8988T (cell line): ENCODE results near the gene TNFAIP8.

ENCODE experiments used
- DNase-seq: peaks from one replicate; pipeline ENCODE4 v3.0.0; 2011

TNFAIP8 gene

DNA sequence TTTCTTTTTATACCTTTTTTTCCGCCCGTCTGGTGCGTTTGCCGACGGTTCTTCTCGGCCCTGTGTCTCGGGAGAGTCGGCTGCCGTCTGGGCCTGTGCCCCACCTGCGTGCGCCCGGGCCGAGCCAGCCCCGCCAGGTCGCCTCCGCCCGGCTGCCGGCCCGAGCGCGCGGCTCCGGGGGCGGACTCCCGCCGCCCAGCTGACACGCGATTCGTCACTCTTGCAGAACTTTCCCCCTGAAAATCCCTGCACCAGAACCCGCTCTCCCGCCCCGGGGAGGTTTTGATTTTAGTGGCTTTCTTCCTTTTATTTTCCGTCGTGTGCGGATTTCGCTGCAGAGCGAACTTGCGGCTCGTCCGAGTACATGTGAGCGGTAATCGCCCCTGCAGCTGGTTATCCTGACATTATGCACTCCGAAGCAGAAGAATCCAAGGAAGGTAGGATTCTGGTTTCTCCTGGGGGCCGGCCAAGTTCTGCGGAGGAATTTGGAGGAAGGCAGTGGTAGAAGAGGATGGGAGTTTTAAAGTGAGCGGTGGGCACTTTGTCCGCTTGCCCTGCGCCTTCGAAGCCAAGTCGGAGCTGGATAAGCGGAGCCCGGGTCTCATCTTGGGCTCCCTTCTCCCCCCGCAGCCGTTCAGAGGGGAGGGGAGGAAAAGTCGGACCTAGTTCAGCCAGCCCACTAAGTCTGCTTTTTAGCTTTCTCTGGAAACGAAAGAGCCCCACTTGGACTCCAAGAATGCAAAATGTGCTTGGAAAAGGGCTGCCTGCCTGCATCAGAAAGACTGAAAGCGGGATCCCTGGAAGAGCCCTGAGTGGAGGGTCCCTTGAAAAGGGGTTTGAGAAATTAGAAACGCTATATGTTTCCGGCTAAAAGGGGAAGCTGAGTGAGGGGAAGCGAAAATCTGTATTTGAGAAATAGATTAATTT, at the start of gene TNFAIP8:
TNFAIP8 (plus strand) TSS at position 335 of the 927 bp plus-strand sequence; CDS start at position 407, 72 bp downstream.
- DNase-seq = no peak

GRCh38 chr5:119307170-119307569, 48.6 kb upstream of the TNFAIP8 start:
- DNase-seq = no peak

GRCh38 chr5:119309326-119309725, 46.5 kb upstream of the TNFAIP8 start:
- no peak for DNase-seq

- no peak for DNase-seq
These were observed 44.1 kb upstream of the TNFAIP8 start for GRCh38 chr5:119311688-119312087.

- DNase-seq = no peak
These were observed 43.4 kb upstream of the TNFAIP8 start for GRCh38 chr5:119312403-119312802.

DNA sequence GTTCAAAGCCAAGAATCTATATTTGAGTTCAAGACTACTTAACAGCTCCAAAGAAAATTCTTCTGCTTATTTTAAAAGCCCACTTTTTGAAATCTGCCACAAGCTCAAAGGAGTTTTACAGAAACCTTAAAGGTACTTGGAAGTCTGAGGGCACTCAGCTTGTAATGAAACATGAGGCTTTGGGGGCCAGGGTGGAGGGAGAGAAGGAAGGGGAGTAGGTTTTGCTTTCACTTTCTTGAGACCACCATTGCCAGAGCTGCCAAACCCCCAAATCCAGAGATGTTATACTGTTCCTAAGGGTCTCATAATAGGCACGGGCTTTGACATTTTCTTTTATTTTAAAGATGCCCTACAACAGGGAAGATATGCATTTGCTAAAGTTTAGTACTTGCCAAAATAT, 42.6 kb upstream of the TNFAIP8 start:
- no peak for DNase-seq

- DNase-seq = no peak
These were observed 41.9 kb upstream of the TNFAIP8 start for GRCh38 chr5:119313658-119314605.

GRCh38 chr5:119315516-119315949, 40.3 kb upstream of the TNFAIP8 start:
- peak; percentile 26 for DNase-seq

GRCh38 chr5:119316086-119316485, 39.7 kb upstream of the TNFAIP8 start:
- DNase-seq = no peak

GRCh38 chr5:119316906-119317305, 38.9 kb upstream of the TNFAIP8 start:
- no peak for DNase-seq

DNA sequence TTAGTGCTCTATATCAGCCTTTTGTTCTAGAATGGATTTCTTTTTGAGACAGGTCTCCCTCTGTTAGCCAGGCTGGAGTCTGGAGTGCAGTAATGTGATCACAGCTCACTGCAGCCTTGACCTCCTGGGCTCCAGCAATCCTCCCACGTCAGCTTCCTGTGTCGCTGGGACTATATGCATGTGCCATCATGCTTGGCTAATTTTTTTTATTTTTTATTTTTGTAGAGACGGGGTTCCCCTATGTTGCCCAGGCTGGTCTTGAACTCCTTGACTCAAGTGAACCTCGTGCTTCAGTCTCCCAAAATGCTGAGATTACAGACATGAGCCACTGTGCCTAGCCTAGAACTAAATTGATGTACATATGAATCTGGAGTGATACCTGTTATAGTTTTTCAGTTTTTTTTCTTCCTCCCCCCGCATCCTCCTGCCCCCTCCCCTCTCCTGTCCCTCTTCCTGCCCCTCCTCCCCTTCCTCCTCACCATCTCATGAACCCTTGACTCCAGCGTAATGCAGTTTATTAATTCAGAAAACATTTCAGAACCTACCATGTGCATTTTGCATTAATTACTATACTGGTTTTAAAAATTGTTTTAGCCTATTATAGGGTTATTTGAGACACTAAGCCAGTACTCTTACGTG, 37.4 kb upstream of the TNFAIP8 start:
- DNase-seq = no peak

GRCh38 chr5:119319401-119319800, 36.4 kb upstream of the TNFAIP8 start:
- DNase-seq = no peak

DNA sequence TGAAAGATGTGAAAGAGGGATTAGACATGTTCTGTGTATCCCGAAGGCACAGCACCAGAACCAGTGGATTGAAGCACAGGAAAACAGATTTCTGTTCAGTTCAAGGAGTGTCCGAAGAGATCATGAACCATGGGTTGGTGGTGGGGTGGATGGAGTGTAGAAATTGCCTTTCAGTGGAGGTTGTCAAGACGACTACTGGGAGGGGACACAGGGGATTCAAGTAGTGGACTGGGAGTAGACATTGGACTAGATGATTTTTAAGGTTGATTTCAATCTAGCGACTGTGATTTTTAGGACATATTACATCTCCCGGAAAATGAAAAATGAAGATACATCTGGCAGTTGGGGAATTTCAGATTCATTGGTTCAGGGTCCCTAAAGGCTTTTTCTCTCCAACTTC, 35.9 kb upstream of the TNFAIP8 start:
- no peak for DNase-seq

- DNase-seq = no peak
These were observed 34.1 kb upstream of the TNFAIP8 start for GRCh38 chr5:119321569-119322311.

DNA sequence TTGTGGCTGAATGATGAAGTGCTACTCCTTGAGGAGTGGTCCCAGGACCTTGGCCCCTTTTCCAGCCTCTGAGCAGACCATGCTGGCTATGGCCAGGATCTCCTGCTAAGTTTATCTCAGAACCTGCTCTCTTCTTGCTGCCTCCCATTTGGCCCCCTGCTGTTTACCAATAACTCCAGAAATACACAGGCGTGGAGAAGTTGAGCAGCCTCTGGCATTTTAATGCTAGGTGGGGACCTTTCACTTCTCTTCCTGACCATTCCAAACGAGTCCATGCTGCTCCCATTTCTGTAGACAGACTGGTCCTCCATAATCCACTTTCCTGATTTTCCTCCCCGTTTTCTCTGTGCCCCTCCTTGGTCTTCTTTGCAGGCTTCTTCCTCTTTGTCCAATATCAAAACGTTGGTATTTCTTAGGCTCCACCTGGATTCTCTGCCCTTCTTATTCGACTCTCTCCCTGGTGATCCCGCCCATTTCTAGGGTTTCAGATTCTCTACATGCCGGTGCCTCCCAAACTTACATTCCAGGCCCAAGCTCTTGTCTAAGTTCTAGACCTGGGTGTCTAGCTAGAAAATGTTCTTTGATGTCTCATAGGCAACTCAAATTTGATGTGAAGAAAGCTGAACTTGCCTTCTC, 33.4 kb upstream of the TNFAIP8 start:
- no peak for DNase-seq

DNA sequence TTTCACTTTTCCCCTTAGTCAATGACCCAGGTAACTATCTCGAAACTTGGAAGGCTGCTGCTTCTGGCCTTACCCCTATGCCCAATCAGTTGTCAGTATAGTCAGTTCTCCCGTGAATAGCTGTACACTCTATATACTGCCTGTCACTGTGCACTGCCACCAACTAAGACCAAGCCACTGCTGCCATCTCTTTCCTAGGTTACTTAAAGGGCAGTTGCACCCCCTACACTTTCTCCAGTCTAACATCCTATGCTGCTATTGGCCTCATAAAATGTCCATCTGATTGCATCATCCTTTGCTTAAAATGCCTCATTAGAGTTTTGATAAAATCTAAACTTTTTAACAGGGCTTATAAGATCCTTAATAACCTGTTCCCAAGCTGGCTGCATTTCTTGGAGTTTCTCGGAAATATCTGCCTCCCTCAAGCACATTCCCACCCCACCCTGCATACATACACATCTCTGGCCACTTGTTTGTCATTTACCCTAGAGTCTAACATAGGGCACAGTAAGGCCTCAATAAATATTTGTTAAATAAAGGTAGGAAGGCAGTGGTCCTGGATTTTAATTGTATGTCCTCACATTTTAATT, 32.8 kb upstream of the TNFAIP8 start:
- DNase-seq = no peak

DNA sequence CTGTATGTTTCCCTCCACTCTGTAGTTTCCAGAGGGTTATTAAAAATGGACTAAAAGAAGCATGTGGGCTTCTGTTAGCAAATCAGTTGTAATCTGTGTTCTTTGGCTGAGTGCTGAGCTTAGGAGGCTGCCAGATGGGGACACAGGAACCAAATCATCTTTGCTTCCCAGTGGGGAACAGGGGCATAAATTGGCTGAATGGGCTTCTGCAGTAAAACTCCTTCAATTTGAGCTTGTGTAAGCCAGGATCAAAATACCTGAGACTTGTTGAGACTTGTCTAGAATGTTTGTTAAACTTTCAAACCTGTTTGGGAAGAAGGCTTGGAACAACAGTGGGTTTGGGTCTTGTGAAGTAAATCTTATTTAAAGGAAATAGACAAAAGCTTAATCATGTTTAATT, 32.2 kb upstream of the TNFAIP8 start:
- DNase-seq = no peak

GRCh38 chr5:119324842-119325241, 31.0 kb upstream of the TNFAIP8 start:
- DNase-seq = no peak

GRCh38 chr5:119327018-119327417, 28.8 kb upstream of the TNFAIP8 start:
- no peak for DNase-seq

DNA sequence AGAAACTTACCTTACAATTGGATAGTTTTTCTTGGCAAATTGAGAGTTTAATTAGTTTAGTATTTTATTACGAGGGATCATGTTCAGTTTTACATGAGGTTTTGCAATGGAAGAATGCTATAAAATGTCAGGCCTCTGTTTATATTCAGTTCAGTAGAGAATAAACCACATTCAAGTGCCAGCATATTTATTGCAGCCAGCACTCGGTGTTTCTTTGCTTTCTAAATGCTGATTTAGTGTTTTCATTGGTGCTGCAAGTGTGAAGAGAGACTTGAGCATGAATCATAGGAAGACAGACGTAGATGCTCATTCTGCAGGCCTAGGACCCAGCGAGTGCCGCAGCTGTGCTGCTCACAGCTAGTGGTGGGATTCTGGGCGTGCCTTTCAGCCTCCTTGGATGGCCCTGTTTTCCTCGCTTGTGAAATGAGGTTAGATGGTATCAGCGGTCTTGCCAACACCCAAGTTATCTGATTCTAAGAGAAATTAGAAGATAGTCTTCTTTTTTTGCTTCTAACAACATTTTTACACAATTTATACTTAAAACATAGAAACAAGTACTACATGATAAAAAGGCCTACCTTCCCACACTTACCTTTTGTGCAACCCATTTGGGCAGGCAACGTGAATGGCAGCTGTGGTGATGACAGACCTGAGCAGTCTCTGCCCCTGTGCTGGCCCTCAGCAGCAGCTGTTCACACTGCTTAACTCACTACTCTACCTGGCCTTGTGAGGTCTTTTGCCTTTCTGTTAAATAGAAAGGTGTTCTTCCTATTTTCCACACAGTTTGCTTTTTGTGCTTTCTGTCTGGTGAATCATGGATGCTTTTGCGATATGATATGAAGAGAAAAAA, 26.8 kb upstream of the TNFAIP8 start:
- no peak for DNase-seq
